GM18519 (cell line): ENCODE measurements around the gene PPP2R5E.

ENCODE experiments used
- ATAC-seq: cut with Tn5 transposase; IDR thresholded peaks from one replicate; pipeline ENCODE4 v1.9.1; 2021; ENCODE audit warnings: mild to moderate bottlenecking, moderate library complexity; ENCODE audit not compliant: unreplicated experiment, low FRiP score

The PPP2R5E gene

DNA sequence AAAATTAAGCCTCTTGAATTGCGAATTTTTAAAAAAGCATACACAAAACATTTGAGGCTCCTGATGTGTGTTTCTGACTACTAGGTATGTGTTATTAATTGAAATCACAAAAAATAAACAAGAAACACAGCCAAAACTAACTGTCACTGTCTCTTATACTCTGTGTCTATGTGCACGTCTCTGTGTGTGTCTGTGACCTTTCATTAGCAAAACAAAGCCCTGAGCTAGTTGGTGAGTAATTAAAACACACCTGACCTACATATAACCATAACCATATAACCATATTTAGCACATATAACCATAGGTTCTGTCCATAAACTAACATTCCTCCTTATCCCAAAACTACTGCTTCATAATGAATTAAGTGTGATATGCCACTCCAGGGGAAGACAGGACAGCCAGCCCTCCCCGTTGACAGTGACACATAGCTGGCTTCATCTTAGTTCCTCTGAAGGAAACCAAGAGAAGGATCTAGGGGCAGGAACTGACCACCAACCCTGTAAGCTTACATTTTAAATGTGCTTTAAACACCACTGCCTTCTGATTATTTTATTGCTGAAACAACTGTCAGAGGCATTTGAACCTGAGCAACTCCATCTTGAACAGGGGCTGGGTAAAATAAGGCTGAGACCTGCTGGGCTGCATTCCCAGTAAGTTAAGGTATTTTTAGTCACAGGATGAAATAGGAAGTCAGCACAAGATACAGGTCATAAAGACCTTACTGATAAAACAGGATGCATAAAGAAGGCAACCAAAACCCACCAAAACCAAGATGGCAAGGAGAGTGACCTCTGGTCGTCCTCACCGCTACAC is 106.7 kb downstream of the PPP2R5E start:
- no peak for ATAC-seq

DNA sequence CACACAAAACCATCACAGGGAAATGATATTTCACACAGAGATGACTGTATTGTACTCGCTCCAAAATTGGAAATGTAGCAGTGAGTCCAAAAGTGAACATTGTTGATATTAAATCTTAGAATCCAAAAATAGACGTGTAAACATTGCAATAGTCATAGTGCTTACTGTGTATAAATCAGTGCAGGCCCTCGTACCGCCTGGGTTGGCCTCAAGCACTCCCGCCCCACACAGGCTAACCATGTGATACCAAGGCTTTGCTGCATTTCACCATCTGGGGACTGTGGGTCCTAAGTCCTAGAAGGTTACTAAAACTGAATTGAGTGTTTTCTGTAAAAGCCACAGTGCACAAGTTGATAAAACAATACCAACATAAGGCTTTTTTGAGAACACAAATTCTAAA is 107.3 kb downstream of the PPP2R5E start:
- ATAC-seq: no peak

DNA sequence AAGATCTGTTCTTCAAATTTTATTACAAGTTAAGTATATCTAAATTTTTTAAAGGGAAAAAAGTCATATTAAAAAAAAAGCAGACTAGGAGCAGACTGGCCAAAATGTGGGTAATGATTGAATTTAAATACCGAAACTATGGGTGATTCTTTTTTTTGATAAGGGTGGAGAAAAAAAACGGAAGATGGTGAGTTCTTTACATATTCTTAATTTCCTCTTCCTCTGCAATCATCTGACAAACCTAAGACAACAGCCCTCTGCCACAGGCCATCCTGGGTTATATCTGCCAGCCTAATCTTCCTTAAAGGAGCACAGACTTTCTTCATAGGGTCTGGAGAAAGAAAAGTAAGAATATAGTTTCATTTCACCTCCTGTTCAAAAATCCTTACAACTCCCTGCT is 108.0 kb downstream of the PPP2R5E start:
- no peak for ATAC-seq

DNA sequence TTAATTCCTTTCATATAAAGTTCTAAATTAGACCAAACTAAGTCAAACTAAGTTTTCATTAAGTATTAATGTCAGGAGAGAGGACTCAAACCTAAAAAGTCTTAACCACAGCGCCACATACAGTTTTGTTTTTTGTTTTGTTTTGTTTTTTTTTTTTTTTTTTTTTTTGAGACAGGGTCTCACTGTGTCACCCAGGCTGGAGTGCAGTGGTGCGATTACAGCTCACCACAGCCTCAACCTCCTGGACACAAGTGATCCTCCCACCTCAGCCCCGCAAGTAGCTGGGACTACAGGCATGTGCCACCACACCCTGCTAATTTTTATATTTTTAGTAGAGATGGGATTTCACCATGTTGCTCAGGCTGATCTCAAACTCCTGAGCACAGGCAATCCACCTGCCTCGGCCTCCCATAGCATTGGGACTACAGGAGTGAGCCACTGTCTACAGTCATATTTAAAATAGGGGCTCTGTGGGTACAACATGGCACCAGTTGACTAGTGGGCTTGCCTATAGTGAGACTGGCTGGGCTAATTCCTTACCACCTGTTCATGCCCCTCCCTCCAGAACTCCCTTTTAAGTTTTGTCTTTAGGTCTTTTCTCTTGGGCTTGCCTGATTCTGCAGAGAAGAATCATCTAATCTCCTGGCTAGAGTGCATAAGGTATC is 110.2 kb downstream of the PPP2R5E start:
- ATAC-seq: no peak

DNA sequence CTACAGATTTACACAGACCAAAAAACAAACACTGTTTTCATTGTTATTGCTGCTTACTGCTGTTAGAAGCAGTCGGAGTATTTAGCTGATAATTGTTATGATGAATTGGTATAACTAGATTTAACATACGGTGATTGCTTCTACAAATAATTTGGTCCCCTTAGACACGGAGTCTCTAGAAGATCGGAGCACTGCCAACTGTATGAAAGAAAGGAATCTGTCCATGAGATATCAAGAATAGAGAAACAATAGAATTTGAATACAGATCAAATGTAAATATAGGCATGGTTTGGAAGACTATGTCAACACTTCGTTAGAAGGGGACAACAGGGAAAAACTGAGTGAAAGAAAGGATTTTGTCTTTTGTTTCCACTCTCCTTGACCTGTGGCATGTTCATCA is 110.9 kb downstream of the PPP2R5E start:
- ATAC-seq: no peak

DNA sequence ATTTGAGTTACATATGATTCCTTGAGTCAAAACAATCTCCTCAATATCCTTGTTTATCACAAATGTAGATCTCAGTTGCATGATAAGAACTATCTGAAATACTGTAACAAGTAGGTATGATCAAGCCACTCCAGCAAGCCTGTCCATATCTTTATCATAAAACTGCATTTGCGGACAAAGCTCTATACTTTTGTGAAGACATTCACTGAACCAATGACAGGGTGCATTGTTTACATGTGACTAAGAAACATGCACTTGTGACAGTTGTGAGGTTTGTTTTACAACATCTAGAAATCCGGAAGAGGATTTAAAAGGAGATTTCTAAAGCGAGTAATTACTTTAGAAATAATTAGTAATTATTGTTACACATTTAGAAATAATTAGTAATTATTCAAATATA is 111.7 kb downstream of the PPP2R5E start:
- ATAC-seq: no peak

DNA sequence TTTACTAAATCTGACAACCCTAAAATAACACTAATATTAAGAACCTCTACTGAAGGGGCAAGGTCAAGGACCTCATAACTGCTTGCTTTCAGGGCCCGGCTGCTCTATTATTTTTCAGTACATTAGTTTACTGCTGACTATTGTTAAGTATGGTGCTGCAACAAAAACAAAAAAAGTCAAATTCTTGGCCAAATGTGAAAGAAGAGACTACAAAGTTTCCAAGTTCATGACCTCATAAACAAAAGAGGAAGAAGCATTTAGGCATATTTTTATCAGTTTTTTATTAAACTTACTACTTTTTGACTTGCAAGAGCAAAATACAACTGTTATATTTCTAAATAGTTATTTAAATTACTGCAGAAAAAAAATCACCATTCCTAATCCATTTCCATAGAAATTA is 114.7 kb downstream of the PPP2R5E start:
- ATAC-seq: no peak

DNA sequence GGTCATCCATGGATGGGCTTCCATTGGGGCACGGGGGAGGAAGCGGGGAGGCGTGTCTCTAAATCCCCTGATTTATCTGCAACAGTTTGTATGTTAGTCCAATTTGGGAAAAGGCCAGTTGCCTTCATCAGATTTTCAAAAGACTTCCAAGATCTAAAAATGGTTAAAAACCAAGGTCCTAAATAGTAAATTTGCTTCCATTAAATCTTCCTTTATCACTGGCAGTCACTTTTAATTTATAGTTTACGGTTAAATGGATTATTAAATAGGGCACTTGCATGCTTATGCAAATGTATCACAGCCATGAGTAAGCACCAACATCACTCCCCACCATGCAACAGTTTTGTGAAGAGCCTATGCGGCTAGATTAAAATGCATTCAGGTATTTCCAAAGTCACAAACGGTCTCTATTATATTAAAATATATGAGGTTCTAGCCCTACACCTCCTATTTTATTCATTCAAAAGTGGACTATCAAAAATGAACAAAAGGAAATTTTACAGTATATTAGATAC is 116.3 kb downstream of the PPP2R5E start:
- ATAC-seq: no peak

DNA sequence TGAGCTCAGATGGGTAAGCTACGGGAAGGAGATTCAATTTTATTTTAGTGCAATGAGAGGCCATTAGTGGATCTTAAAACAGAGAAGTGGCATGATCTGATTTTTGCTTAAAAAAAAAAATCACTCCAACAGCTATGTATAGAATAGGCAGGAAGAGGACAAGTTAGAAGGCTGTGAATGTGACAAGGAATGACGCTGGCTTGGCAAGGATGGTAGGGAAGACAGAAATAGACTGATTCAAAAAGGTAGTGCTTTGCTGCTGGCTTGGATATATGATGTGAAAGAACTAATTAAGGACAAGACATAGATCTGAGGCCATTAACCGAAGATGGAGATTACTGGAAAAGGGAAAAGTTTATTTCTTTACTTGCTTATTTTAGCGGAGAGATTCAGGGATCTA is 119.3 kb downstream of the PPP2R5E start:
- no peak for ATAC-seq

DNA sequence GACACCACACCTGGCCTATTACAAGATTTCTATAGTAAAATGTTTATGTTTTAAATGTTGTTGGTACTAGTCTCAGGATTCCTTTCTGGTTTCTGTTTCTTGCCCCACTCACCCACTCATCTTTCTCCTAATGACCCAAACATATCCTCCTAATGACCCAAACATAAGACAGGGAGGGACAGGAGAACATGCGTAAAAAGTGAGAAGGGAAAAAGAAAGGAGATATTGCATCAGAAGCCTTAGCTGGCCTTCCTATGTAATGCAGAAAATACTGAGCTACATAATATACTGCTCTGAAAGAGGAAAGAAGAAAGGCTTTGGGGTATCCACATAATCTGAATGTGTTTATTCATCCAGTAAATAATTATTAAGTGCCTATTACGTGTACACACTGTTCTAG is 119.8 kb downstream of the PPP2R5E start:
- ATAC-seq: no peak

DNA sequence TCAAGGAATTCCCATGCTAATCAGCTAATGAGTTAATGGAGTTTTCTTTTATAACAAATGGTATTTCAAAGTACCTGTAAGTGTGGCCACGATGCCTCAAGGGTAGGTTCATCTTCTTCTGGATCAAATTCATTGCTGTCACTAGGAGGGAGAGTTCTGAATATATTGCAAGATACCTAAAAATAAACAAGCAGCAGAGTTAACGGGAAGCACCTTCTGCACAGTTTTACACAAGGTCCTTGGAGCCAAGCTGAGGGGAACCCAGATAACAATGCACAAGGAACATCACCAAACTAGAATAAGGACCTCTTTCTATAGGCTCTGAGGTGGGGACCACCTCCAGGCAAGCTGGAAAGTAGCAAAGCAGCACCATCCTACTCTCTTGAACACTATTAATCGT is 121.3 kb downstream of the PPP2R5E start:
- ATAC-seq: no peak

DNA sequence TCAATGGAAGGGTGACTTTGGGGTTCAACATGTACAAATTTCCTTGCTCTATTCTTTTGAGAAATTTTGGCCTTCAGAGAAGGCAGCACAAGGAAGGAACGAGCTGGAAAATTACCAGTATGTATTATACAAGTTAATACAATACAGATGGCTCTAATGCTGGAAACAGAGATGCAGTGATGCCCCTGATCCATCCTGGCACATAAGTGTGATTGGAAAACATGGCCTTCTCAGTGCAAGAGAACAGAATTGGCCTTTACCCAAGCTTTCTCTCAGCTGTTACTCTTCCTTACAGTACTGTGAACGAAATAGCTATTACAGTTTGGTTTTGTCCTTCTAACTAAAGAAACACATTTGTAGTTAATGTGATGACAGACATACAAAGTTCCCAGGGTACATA is 122.0 kb downstream of the PPP2R5E start:
- ATAC-seq: no peak

DNA sequence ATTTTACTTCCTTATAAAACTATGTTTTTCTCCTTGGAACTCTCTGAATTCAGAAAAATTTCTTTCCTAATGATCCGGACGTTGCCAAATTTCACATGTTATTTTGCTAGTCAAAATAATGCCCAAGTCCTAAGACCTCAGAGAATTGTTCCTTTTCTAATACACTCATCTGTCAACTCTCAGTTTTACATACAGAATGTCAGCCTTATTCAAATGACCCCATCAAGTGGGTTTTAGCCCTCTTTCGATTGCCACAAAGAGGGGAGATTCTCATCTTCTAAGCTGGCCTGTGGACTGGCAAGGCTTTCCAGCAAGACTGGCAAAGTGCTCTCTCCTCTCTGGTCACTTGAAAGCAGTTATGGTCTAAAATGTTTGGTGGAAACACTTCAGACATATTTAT is 125.2 kb downstream of the PPP2R5E start:
- no peak for ATAC-seq

DNA sequence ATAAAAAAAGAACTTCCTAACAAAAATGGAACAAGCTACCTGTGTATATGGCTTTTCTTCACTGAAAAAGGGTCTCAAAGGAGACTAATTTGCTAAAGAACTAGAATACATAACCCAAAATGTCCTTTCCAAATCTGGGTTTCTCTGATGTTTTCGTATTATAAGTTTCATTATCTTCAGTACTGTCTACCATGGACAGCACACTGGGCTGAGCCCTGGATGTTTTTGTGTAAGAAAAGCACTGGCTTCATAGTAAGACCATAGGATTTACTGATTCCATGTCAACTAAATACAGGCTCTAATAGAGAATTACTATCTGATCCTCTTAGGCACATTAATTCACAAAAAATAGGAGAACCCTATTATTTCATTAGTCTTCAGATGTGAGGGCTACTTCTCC is 130.2 kb downstream of the PPP2R5E start:
- ATAC-seq: no peak

DNA sequence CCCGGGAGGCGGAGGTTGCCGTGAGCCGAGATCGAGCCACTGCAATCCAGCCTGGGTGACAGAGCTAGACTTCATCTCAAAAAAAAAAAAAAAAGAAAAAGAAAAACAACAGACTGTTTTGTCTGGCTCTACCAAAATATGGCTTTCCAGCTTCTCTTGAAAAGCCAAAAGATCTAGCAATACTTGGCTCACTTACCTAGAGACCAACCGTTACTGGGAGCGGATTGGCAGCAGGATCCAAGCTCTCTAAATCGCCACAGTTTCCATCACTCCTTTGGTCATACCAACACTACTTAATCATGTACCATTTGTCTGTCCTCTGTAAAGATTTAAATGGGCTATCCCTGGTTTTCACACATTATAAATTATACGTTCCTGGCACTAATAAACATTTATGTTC is 136.8 kb downstream of the PPP2R5E start:
- ATAC-seq: no peak

DNA sequence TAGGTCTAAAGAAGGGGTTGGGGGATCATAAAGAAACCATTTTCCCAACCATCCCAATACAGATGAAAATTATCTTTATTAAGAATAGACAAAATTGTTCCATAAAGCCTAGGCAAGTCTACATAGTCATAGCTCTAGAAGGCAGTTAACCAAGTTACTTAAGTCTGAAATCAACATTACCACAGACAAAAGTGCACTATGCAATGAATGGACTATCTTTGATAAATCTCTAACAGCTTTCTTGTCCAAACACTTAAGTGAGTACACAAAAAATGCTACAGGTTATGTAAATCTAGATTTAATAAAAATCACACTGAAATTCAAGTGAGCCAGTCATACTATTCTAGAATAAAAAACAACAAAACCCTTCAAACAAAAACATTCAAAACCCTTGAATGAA is 137.5 kb downstream of the PPP2R5E start:
- ATAC-seq: no peak

DNA sequence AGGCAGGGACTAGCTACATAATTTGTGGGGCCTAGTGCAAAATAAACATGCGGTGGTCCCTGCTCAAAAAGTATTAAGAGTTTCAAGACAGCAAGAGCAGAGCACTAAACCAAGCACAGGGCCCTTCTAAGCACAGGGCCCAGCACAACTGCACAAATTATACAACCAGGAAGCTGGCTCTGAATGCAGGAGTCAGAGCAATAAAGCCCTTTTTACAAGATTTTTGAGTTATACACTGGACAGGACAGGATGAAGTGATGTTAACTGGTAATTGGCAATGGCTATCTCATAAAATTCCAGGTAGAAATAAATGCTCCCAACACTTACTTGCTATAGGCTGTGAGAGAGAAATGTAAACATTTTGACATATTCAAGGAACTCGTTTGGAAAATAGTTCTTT is 138.3 kb downstream of the PPP2R5E start:
- ATAC-seq: no peak

DNA sequence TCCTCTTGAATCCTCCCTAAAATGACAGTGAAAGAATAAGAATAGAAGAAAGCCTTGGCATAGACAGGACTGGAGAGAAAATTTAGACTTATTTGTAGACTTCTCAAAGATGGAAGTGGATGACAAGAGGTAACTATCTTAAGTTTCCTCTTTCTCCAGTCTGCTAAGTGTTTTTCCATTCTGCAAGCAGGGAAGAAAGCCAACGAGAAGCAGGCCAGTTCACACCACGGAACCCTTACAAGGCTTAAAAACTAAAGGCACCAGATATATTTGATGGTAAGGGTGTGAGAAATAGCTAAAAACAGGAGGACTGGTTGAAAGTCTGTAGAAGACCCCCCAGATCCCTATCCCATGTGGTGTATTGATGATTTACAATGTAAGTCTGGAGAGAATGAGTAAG is 141.5 kb downstream of the PPP2R5E start:
- no peak for ATAC-seq

DNA sequence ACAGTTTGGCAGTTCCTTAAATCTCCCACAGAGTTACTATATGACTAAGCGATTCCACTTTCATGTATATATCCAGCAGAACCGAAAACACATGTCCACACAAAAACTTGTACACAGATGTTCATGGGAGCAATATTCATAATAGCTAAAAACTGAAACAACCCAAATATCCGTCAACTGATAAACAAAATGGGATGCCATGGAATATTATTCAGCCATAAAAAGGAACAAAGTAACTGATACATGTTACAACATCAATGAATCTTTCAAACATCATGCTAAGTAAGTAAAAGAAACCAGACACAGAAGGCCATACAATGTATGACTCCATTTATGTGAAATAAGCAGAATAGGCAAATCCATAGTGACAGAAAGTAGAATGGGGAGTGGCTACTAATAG is 144.2 kb downstream of the PPP2R5E start:
- no peak for ATAC-seq

DNA sequence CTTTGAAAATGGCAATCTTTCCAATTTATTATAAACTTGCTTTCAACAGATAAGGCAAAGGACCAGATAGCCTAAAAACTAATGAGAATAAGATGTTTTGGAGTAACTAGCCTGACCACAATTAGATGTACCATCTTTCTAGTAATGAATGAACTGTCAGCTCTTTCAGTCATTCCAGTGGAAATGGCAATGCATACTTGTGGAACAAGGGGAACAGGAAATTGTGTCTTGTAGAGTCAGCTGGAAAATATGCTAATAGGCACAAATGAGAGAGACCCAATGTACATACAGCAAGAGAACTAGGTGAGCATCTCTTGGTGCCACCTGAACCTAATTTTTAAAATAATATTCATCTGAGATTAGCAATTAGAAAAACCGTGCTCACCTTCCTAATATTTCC is 148.3 kb downstream of the PPP2R5E start:
- no peak for ATAC-seq

DNA sequence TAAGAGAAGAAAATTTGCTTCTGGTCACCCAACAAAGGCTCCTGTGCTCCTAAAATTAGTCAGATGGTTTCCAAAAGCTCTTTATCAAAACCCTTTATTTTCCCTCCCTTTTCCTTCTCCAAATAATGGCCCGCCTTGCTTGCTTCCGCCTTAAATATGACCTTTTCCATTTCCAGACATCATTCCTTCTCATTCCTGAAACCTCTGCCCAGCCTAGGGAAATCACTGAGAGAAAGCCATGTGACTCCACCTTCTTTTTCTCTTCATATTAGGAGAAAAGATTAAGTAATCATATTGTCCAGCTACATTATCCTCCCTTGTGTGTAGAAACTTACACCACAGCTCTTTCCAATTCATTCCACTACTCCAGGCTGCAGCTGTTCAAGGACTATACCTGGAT is 148.7 kb downstream of the PPP2R5E start:
- ATAC-seq: no peak

DNA sequence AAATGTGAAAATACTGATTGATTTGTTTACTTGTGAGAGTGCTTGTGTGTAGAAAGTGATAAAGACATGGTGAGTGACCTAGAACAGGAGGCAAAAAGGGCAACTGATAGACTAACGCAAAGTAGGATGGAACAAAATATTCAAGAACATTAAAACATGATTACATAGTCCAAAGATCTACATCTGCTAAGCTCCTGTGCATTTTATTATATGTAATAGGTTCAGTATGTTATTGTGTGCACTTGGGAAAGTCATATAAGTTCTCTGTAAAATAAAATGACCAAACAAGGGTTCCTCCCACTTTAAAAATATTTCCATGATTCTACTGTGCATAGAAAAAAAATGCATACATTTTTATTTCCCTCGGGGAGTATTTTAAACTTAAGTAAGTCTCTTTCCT is 150.2 kb downstream of the PPP2R5E start:
- ATAC-seq: no peak
